GM13976 (cell line): ENCODE measurements around the gene SEC24C.

Source experiments
- DNase-seq: peaks from one replicate; pipeline ENCODE4 v3.0.0; 2012; ENCODE audit warnings: low spot score
- CTCF ChIP-seq: IDR thresholded peaks from 2 replicates; pipeline ENCODE4 v1.5.1; 2012; ENCODE audit warnings: borderline replicate concordance, mild to moderate bottlenecking; ENCODE audit not compliant: insufficient read depth; ENCODE audit errors: extremely low read depth, missing control alignments, control extremely low read depth
- in situ Hi-C: fragments of 300-500 bp; cut with MboI; formaldehyde crosslinking; loops from one replicate; pipeline ENCODE4 v1.12.0; 2022; ENCODE audit warnings: low sequenced_read_pairs, mixed read lengths, inconsistent platforms; ENCODE audit not compliant: unreplicated experiment

SEC24C gene

GRCh38 chr10:73798087-73798486 lies 53.9 kb downstream of the SEC24C start:
- DNase-seq: no peak
- in situ Hi-C loops: no loop called here
- no peak for TF ChIP-seq CTCF

- no peak for DNase-seq
- in situ Hi-C loops: no loop called here
- no peak for TF ChIP-seq CTCF
These were observed 54.9 kb downstream of the SEC24C start for GRCh38 chr10:73798927-73799560.

GRCh38 chr10:73799899-73800559 lies 55.9 kb downstream of the SEC24C start:
- TF ChIP-seq CTCF: no peak
- in situ Hi-C loops: no loop called here
- DNase-seq: no peak

GRCh38 chr10:73800560-73801252 lies 56.5 kb downstream of the SEC24C start:
- in situ Hi-C loops: no loop called here
- no peak for TF ChIP-seq CTCF
- no peak for DNase-seq

GRCh38 chr10:73801253-73801590 lies 57.0 kb downstream of the SEC24C start:
- TF ChIP-seq CTCF: no peak
- in situ Hi-C loops: no loop called here
- DNase-seq: no peak

- no peak for TF ChIP-seq CTCF
- no peak for DNase-seq
- in situ Hi-C loops: no loop called here
These were observed 58.3 kb downstream of the SEC24C start for GRCh38 chr10:73802276-73802991.
